ENCODE results near the gene MYL11. TPM values are rescaled to one million over a fixed set of nuclear protein-coding genes. Genes with fewer than 3 reads are reported as not detected.
A peak's percentile ranks its signal among the peaks of the same experiment; 100 is the strongest.
"Not testable (repeated sequence)": the region's sequence is repeated elsewhere in the genome, so short reads cannot be mapped to it uniquely, and the experiment has no call there.

The MYL11 gene
- polyA plus RNA-seq, 1 donor (not counting 4 experiments of a cell fraction or from before 2014, with no cell fraction given) = not detected

GRCh38 chr16:30395155-30395991, 20.8 kb downstream of the MYL11 start, which contains the start of gene ZNF48:
Gene ZNF48 (plus strand): TSS chr16:30395420. CDS start chr16:30395795, 375 bp downstream.
- TF ChIP-seq CTCF (optimal IDR thresholded peaks at IDR 0.05 in 1 of 3, IDR thresholded peaks at IDR 0.05 in 1 of 3, conservative IDR thresholded peaks at IDR 0.05 in 1 of 3; ENCODE audit: extremely low read depth in 1 of 3, insufficient read depth in 2 of 3, low read length in 3 of 3) = peak in 2 of 3 experiments; percentile 19 to 62
- no peak for TF ChIP-seq EZH2 (IDR thresholded peaks at IDR 0.05; ENCODE audit: low read length)
- H3K27ac ChIP-seq (ENCODE audit: control insufficient read depth, insufficient read depth, low read length) = peak within 1 kb of the TSS; percentile 17
- peaks cover 4% of the 10 kb centered on the region for H3K79me2 ChIP-seq (ENCODE audit: control insufficient read depth, insufficient read depth, low read length)
- no peaks in the 10 kb centered on the region for H3K27me3 ChIP-seq (ENCODE audit: control insufficient read depth, extremely low read depth, insufficient read depth, low read length)
- peak within 1 kb of the TSS; percentile 71 for H2AFZ ChIP-seq (ENCODE audit: control insufficient read depth, low read length)
- H3K9me1 ChIP-seq (ENCODE audit: control insufficient read depth, extremely low read depth, insufficient read depth, low read length) = no peaks in the 10 kb centered on the region
- peaks cover 12% of the 10 kb centered on the region for H3K4me1 ChIP-seq (ENCODE audit: control insufficient read depth, extremely low read depth, insufficient read depth, low read length)
- H3K9ac ChIP-seq (ENCODE audit: control insufficient read depth, extremely low read depth, insufficient read depth, low read length) = peak within 1 kb of the TSS; percentile 67
- FAIRE-seq (no peak), DNase-seq (ENCODE audit: low read depth, low spot score) (no peak)
- peak within 1 kb of the TSS; percentile 84 for H3K4me2 ChIP-seq (ENCODE audit: control insufficient read depth, extremely low read depth, insufficient read depth, low read depth, low read length)
- peaks cover 0 to 3% of the 10 kb centered on the region in 2 experiments for H3K36me3 ChIP-seq (ENCODE audit: control insufficient read depth in 2 of 2, extremely low read depth in 1 of 2, insufficient read depth in 2 of 2, low read length in 2 of 2)
- no peaks in the 10 kb centered on the region for H4K20me1 ChIP-seq (ENCODE audit: control insufficient read depth, extremely low read depth, insufficient read depth, low read length)
- H3K9me3 ChIP-seq (ENCODE audit: control insufficient read depth, low read depth, low read length) = no peaks in the 10 kb centered on the region
- peak within 1 kb of the TSS; percentile 74 to 84 (median 78) for H3K4me3 ChIP-seq (ENCODE audit: control insufficient read depth in 2 of 3, extremely low read depth in 1 of 3, insufficient read depth in 2 of 3, low read depth in 1 of 3, low read length in 3 of 3)
- dilution Hi-C loops (cut with MboI; ENCODE audit: extremely low pct_ligation_motif_present, low sequenced_read_pairs) = no loop called here

GRCh38 chr16:30395992-30396585, 21.5 kb downstream of the MYL11 start:
- Histone ChIP-seq H3K79me2 (ENCODE audit: control insufficient read depth, insufficient read depth, low read length) (peaks cover 4% of the 10 kb centered on the region), H3K4me2 (ENCODE audit: control insufficient read depth, extremely low read depth, insufficient read depth, low read depth, low read length) (peak overlapping the region; percentile 84), H3K4me3 (ENCODE audit: control insufficient read depth in 2 of 3, extremely low read depth in 1 of 3, insufficient read depth in 2 of 3, low read depth in 1 of 3, low read length in 3 of 3) (peak overlapping the region; percentile 74 to 84 (median 78)), H3K36me3 (ENCODE audit: control insufficient read depth in 2 of 2, extremely low read depth in 1 of 2, insufficient read depth in 2 of 2, low read length in 2 of 2) (peaks cover 0 to 3% of the 10 kb centered on the region in 2 experiments), H4K20me1 (ENCODE audit: control insufficient read depth, extremely low read depth, insufficient read depth, low read length) (no peaks in the 10 kb centered on the region), H3K27ac (ENCODE audit: control insufficient read depth, insufficient read depth, low read length) (peak overlapping the region; percentile 17), H3K9me3 (ENCODE audit: control insufficient read depth, low read depth, low read length) (no peaks in the 10 kb centered on the region), H3K9ac (ENCODE audit: control insufficient read depth, extremely low read depth, insufficient read depth, low read length) (peak overlapping the region; percentile 67), H2AFZ (ENCODE audit: control insufficient read depth, low read length) (peak overlapping the region; percentile 64), H3K27me3 (ENCODE audit: control insufficient read depth, extremely low read depth, insufficient read depth, low read length) (no peaks in the 10 kb centered on the region), H3K9me1 (ENCODE audit: control insufficient read depth, extremely low read depth, insufficient read depth, low read length) (no peaks in the 10 kb centered on the region), H3K4me1 (ENCODE audit: control insufficient read depth, extremely low read depth, insufficient read depth, low read length) (peaks cover 12% of the 10 kb centered on the region)
- DNase-seq (ENCODE audit: low read depth, low spot score) = no peak
- TF ChIP-seq CTCF (optimal IDR thresholded peaks at IDR 0.05 in 1 of 3, IDR thresholded peaks at IDR 0.05 in 1 of 3, conservative IDR thresholded peaks at IDR 0.05 in 1 of 3; ENCODE audit: extremely low read depth in 1 of 3, insufficient read depth in 2 of 3, low read length in 3 of 3) = no peak
- TF ChIP-seq EZH2 (IDR thresholded peaks at IDR 0.05; ENCODE audit: low read length) = no peak
- FAIRE-seq = no peak
- dilution Hi-C loops (cut with MboI; ENCODE audit: extremely low pct_ligation_motif_present, low sequenced_read_pairs) = no loop called here

GRCh38 chr16:30396627-30397026, 22.0 kb downstream of the MYL11 start:
- FAIRE-seq; H2AFZ ChIP-seq (ENCODE audit: control insufficient read depth, low read length); H3K9me3 ChIP-seq (ENCODE audit: control insufficient read depth, low read depth, low read length); H3K9ac ChIP-seq (ENCODE audit: control insufficient read depth, extremely low read depth, insufficient read depth, low read length); H3K79me2 ChIP-seq (ENCODE audit: control insufficient read depth, insufficient read depth, low read length); H3K9me1 ChIP-seq (ENCODE audit: control insufficient read depth, extremely low read depth, insufficient read depth, low read length); H3K4me3 ChIP-seq (ENCODE audit: control insufficient read depth in 2 of 3, extremely low read depth in 1 of 3, insufficient read depth in 2 of 3, low read depth in 1 of 3, low read length in 3 of 3); H3K27ac ChIP-seq (ENCODE audit: control insufficient read depth, insufficient read depth, low read length); H3K27me3 ChIP-seq (ENCODE audit: control insufficient read depth, extremely low read depth, insufficient read depth, low read length); H3K36me3 ChIP-seq (ENCODE audit: control insufficient read depth in 2 of 2, extremely low read depth in 1 of 2, insufficient read depth in 2 of 2, low read length in 2 of 2); DNase-seq (ENCODE audit: low read depth, low spot score); H4K20me1 ChIP-seq (ENCODE audit: control insufficient read depth, extremely low read depth, insufficient read depth, low read length); dilution Hi-C loops (cut with MboI; ENCODE audit: extremely low pct_ligation_motif_present, low sequenced_read_pairs): not testable (repeated sequence)
- Histone ChIP-seq H3K4me2 (ENCODE audit: control insufficient read depth, extremely low read depth, insufficient read depth, low read depth, low read length) (peak overlapping the region; percentile 84), H3K4me1 (ENCODE audit: control insufficient read depth, extremely low read depth, insufficient read depth, low read length) (peaks cover 12% of the 10 kb centered on the region)
